ENCODE measurements around the gene GUCA2B.

DNA sequence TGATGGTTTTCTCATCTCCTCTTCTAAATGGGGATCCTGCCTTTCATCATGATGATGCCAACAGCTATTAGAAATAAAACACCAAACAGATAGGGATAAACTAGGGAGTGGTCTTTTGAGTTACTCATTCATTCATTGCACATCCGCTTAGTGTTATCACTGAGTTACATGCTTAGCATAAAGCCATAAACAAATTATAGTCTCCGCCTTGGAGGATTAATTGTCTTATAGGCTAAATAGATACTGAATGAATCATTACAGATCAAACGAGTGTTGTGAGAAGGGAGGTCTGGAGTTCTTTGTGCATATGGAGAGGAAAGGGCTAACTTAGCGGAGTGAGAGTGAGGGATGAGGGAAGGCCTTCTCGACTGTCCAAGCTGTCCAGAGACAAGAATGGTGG is 19.8 kb upstream of the GUCA2B start:
- TF ChIP-seq, protein P1, sequence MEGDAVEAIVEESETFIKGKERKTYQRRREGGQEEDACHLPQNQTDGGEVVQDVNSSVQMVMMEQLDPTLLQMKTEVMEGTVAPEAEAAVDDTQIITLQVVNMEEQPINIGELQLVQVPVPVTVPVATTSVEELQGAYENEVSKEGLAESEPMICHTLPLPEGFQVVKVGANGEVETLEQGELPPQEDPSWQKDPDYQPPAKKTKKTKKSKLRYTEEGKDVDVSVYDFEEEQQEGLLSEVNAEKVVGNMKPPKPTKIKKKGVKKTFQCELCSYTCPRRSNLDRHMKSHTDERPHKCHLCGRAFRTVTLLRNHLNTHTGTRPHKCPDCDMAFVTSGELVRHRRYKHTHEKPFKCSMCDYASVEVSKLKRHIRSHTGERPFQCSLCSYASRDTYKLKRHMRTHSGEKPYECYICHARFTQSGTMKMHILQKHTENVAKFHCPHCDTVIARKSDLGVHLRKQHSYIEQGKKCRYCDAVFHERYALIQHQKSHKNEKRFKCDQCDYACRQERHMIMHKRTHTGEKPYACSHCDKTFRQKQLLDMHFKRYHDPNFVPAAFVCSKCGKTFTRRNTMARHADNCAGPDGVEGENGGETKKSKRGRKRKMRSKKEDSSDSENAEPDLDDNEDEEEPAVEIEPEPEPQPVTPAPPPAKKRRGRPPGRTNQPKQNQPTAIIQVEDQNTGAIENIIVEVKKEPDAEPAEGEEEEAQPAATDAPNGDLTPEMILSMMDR (IDR thresholded peaks at IDR 0.05), result no peak
- TF ChIP-seq POLR2A (IDR thresholded peaks at IDR 0.05), result no peak

Measured in prostate gland (tissue), 2 donors.